GM23248 (cell line): ENCODE measurements around the gene RTF1. TPM values are rescaled to one million over a fixed set of nuclear protein-coding genes. Genes with fewer than 3 reads are reported as not detected.

Experiments
- DNase-seq: peaks from one replicate; pipeline ENCODE4 v3.0.0-alpha.2; 2015
- H2AFZ ChIP-seq: fragments of 200-600 bp; sonication (generic); 2 replicates; pipeline ENCODE4 v1.6.1; 2016; ENCODE audit warnings: antibody characterized with exemption
- H3F3A ChIP-seq: fragments of 200-600 bp; sonication (generic); 2 replicates; pipeline ENCODE4 v1.6.1; 2016; ENCODE audit warnings: mild to moderate bottlenecking, antibody characterized with exemption, mixed run types; ENCODE audit not compliant: insufficient read depth
- H3K27ac ChIP-seq: fragments of 200-600 bp; sonication (generic); 2 replicates; pipeline ENCODE4 v1.5.1; 2016; ENCODE audit warnings: mild to moderate bottlenecking
- H3K27me3 ChIP-seq: fragments of 200-600 bp; sonication (generic); replicated peaks from 2 replicates; pipeline ENCODE4 v1.6.1; 2016; ENCODE audit warnings: mild to moderate bottlenecking; ENCODE audit not compliant: insufficient read depth
- H3K36me3 ChIP-seq: fragments of 200-600 bp; sonication (generic); 2 replicates; pipeline ENCODE4 v1.6.1; 2016; ENCODE audit warnings: low read depth, mild to moderate bottlenecking
- H3K4me1 ChIP-seq: fragments of 200-600 bp; sonication (generic); 2 replicates; pipeline ENCODE4 v1.6.1; 2016; ENCODE audit warnings: mild to moderate bottlenecking; ENCODE audit not compliant: insufficient read depth
- H3K4me2 ChIP-seq: fragments of 200-600 bp; sonication (generic); one replicate; pipeline ENCODE4 v1.6.1; 2016; ENCODE audit warnings: mild to moderate bottlenecking; ENCODE audit not compliant: unreplicated experiment
- H3K4me3 ChIP-seq: fragments of 200-600 bp; sonication (generic); 2 replicates; pipeline ENCODE4 v1.5.1; 2016; ENCODE audit warnings: mild to moderate bottlenecking
- H3K79me2 ChIP-seq: fragments of 200-600 bp; sonication (generic); 2 replicates; pipeline ENCODE4 v1.6.1; 2016; ENCODE audit warnings: mild to moderate bottlenecking; ENCODE audit not compliant: insufficient read depth
- H3K9ac ChIP-seq: fragments of 200-600 bp; sonication (generic); 2 replicates; pipeline ENCODE4 v1.6.1; 2016; ENCODE audit warnings: mild to moderate bottlenecking
- H3K9me2 ChIP-seq: fragments of 200-600 bp; sonication (generic); 2 replicates; pipeline ENCODE4 v1.6.1; 2016; ENCODE audit warnings: mixed run types, mild to moderate bottlenecking, moderate library complexity; ENCODE audit not compliant: insufficient read depth
- H3K9me3 ChIP-seq: fragments of 200-600 bp; sonication (generic); one replicate; pipeline ENCODE4 v1.6.1; 2017; ENCODE audit warnings: low read depth
- H4K20me1 ChIP-seq: fragments of 200-600 bp; sonication (generic); 2 replicates; pipeline ENCODE4 v1.6.0; 2016; ENCODE audit not compliant: insufficient read depth
- EZH2 ChIP-seq: fragments of 200-600 bp; sonication (generic); IDR thresholded peaks from 2 replicates; pipeline ENCODE4 v1.6.1; 2018; ENCODE audit warnings: antibody characterized with exemption, mild to moderate bottlenecking; ENCODE audit not compliant: insufficient read depth, poor library complexity, severe bottlenecking
- EZH2phosphoT487 ChIP-seq: fragments of 200-600 bp; sonication (generic); IDR thresholded peaks from 2 replicates; pipeline ENCODE4 v1.6.1; 2018; ENCODE audit warnings: antibody characterized with exemption, moderate library complexity, mild to moderate bottlenecking, low read depth; ENCODE audit not compliant: insufficient read depth
- WGBS, 2 experiments: methylation state at CpG; one replicate each; pipeline ENCODE4 v1.1.6; 2015 to 2017; ENCODE audit warnings: low lambda C conversion rate in 2 of 2, low coverage in 1 of 2; ENCODE audit errors: missing lambda C conversion rate in 2 of 2; 5-methylcytosine and 5-hydroxymethylcytosine counted together
- in situ Hi-C: fragments of 300-500 bp; cut with MboI; formaldehyde crosslinking; loops from 2 replicates; pipeline ENCODE4 v1.15.0; 2020
- polyA plus RNA-seq: library from polyadenylated mRNA; unstranded; fragments of >200 nt; fragmentation: Nextera tagmentation; extraction: Ambion mirVana; gene quantifications from 2 replicates; pipeline ENCODE4 v1.2.1, GENCODE V29; 2016
- total RNA-seq: library from RNA; depleted of rRNA; stranded (reverse); fragments of >200 nt; shearing (Covaris generic); gene quantifications from 2 replicates; pipeline ENCODE4 v1.2.3, GENCODE V29; 2014

RTF1 gene
- total and polyA plus RNA-seq, 2 experiments from 2014 or later = 20.5 to 58.6 TPM

DNA sequence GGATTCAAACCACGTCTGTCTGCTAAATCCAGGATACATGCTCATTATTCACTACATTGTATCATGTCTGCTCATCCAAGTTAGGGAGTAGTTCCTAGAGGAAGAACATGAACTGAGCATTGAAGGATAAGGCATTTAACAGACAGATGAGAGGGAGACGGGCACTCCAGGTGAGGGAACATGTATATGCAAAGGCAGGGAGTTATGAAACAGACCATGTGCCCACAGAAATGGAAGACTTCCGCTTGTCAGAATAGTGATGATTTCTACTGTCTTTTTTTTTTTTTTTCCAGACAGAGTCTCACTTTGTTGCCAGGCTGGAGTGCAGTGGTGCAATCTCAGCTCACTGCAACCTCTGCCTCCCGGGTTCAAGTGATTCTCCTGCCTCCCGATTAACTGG, 9.6 kb upstream of the RTF1 start:
- peaks cover 9% of the 10 kb centered on the region; the same call in 1 of the 2 replicates for H3K79me2 ChIP-seq
- no peak overlapping the region for H3K9ac ChIP-seq
- no peak overlapping the region for H3K27ac ChIP-seq
- H3K9me3 ChIP-seq = no peaks in the 10 kb centered on the region
- H2AFZ ChIP-seq = no peak overlapping the region
- TF ChIP-seq EZH2 (no peak), EZH2phosphoT487 (no peak)
- H3K4me3 ChIP-seq = no peak overlapping the region
- no peaks in the 10 kb centered on the region for H3K36me3 ChIP-seq
- H4K20me1 ChIP-seq = no peaks in the 10 kb centered on the region
- H3K4me2 ChIP-seq = no peak overlapping the region
- no peak for DNase-seq
- H3K9me2 ChIP-seq = no peaks in the 10 kb centered on the region
- in situ Hi-C loops = no loop called here
- 76 to 80% methylated on average over 5 of the region's 5 CpGs for WGBS, 2 experiments
- H3K4me1 ChIP-seq = no peaks in the 10 kb centered on the region
- no peaks in the 10 kb centered on the region for H3F3A ChIP-seq
- no peaks in the 10 kb centered on the region for H3K27me3 ChIP-seq

DNA sequence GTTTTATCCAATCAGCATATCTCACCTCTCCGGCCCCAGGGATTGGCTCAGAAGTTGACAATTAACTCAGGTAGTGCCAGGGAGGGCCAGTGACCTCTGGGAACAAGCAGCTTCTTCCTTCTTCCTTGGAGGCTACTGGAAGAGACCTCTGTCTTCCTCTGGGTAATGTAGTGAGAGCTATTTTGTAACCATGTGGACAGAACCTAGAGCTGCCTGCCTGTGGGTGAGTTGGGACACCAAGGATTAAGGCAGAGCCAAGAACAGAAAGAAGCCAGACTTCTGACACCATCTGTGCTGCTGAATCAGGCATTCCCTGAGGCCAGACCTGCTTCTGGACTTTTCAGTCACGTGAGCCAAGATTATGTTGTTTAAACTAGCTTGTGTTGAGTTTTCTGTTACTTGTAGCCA, 8.7 kb upstream of the RTF1 start:
- H3F3A ChIP-seq = no peaks in the 10 kb centered on the region
- H3K9me2 ChIP-seq = no peaks in the 10 kb centered on the region
- 57 to 68% methylated on average over 2 of the region's 2 CpGs for WGBS, 2 experiments
- TF ChIP-seq EZH2 (no peak), EZH2phosphoT487 (no peak)
- H3K4me1 ChIP-seq = no peaks in the 10 kb centered on the region
- no peak overlapping the region for H3K4me3 ChIP-seq
- no peak overlapping the region for H2AFZ ChIP-seq
- 0 out of 2 replicates have a peak, but pooled peaks cover 1% of the 10 kb centered on the region for H3K79me2 ChIP-seq
- H4K20me1 ChIP-seq = no peaks in the 10 kb centered on the region
- no peaks in the 10 kb centered on the region for H3K27me3 ChIP-seq
- no peaks in the 10 kb centered on the region for H3K36me3 ChIP-seq
- no peak overlapping the region for H3K9ac ChIP-seq
- no peaks in the 10 kb centered on the region for H3K9me3 ChIP-seq
- in situ Hi-C loops = no loop called here
- no peak overlapping the region; the same call in 1 of the 2 replicates for H3K27ac ChIP-seq
- DNase-seq = peak; percentile 69
- no peak overlapping the region for H3K4me2 ChIP-seq

DNA sequence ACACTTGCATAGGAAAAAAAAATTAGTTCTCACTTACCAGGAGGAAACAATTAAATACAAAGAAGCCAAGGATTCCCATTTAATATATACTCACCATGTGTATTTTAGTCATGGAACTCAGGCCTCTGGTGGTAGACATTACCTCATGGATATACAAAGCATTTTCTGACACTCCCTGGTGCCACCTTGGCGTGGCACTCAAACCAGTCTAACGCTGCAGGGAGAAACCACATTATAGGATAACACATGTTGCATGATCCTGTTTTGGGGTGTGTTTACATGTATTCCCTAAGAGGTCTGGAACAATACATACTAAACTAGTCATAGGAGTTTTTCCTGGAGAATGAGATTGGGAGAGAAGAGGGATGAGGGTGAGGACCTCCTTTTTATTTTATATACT, 5.9 kb upstream of the RTF1 start:
- no peak overlapping the region for H3K4me3 ChIP-seq
- 53 to 57% methylated on average over 2 of the region's 2 CpGs for WGBS, 2 experiments

DNA sequence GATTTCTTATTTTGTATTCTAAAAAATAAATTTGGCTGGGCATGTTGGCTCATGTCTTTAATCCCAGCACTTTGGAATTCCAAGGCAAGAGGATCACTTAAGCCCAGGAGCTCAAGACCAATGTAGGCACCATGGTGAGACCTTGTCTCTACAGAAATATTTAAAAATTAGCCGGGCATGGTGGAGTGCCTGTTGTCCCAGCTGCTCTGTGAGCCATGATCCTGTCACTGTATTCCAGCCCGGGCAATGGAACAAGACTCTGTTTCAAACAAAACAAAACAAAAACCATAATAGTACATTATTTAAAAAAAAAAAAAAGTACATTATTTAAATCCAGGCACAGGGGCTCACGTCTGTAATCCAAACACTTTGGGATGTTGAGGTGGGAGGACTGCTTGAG, 5.5 kb upstream of the RTF1 start:
- H3K9me2 ChIP-seq = no peaks in the 10 kb centered on the region
- no peak overlapping the region for H3K27ac ChIP-seq
- in situ Hi-C loops = no loop called here
- H3K4me2 ChIP-seq = no peak overlapping the region
- TF ChIP-seq EZH2 (no peak), EZH2phosphoT487 (no peak)
- no peak for DNase-seq
- H3K79me2 ChIP-seq = peaks cover 15% of the 10 kb centered on the region
- 74 to 85% methylated on average over 3 of the region's 3 CpGs for whole genome bisulfite sequencing, 2 experiments
- no peak overlapping the region for H2AFZ ChIP-seq
- H3K9ac ChIP-seq = no peak overlapping the region
- H3K9me3 ChIP-seq = no peaks in the 10 kb centered on the region
- no peaks in the 10 kb centered on the region for H3F3A ChIP-seq
- H3K36me3 ChIP-seq = no peaks in the 10 kb centered on the region
- no peaks in the 10 kb centered on the region for H3K27me3 ChIP-seq
- H3K4me3 ChIP-seq = no peak overlapping the region
- no peaks in the 10 kb centered on the region for H4K20me1 ChIP-seq
- H3K4me1 ChIP-seq = no peaks in the 10 kb centered on the region

More for the DNA sequence above, 5.9 kb upstream of the RTF1 start:
- TF ChIP-seq EZH2phosphoT487 (no peak), EZH2 (no peak)
- Histone ChIP-seq H3K4me2 (no peak overlapping the region), H3K27me3 (no peaks in the 10 kb centered on the region), H3K36me3 (no peaks in the 10 kb centered on the region), H3K9ac (no peak overlapping the region), H2AFZ (no peak overlapping the region), H4K20me1 (no peaks in the 10 kb centered on the region), H3F3A (no peaks in the 10 kb centered on the region), H3K9me3 (no peaks in the 10 kb centered on the region), H3K79me2 (peaks cover 11% of the 10 kb centered on the region), H3K9me2 (no peaks in the 10 kb centered on the region), H3K27ac (no peak overlapping the region), H3K4me1 (no peaks in the 10 kb centered on the region)
- in situ Hi-C loops = no loop called here
- no peak for DNase-seq
